GM12878 (cell line): ENCODE data around the gene MRPL2. TPM values are rescaled to one million over a fixed set of nuclear protein-coding genes. Genes with fewer than 3 reads are reported as not detected.

Source experiments
- ATAC-seq: fragments of 200-7000 bp; cut with Tn5 transposase; 3 replicates; pipeline ENCODE4 v1.9.1; 2020; ENCODE audit warnings: mild to moderate bottlenecking, moderate library complexity
- BruUV-seq: library from RNA; stranded (reverse); fragments of 400-500 nt; replicated peaks from 2 replicates; lab custom pipeline; 2021; lab: Mats Ljungman, UMichigan
- CTCF ChIA-PET: fragments of 300-600 bp; sonication (Branson Sonifier 250); formaldehyde crosslinking; extraction: SDS; loops from one replicate; lab custom pipeline; 2021; ENCODE audit warnings: inconsistent platforms; lab: Yijun Ruan, JAX
- POLR2A ChIA-PET: fragments of 350-600 bp; formaldehyde crosslinking; extraction: SDS; loops from one replicate; lab custom pipeline; 2021; ENCODE audit warnings: inconsistent platforms; lab: Charles Lee
- RAD21 ChIA-PET: fragments of 300-600 bp; sonication (Branson Sonifier 250); formaldehyde crosslinking; loops from one replicate; lab custom pipeline; 2023; ENCODE audit warnings: antibody characterized with exemption; ENCODE audit not compliant: unreplicated experiment; lab: Charles Lee
- SMC1A ChIA-PET: fragments of 300-600 bp; sonication (Branson Sonifier 250); formaldehyde crosslinking; loops from one replicate; lab custom pipeline; 2023; ENCODE audit not compliant: unreplicated experiment, uncharacterized antibody; lab: Charles Lee
- DNase-seq: peaks from one replicate; pipeline ENCODE4 v3.0.0-alpha.2; 2011; ENCODE audit warnings: low read depth, low spot score
- FAIRE-seq: peaks from 3 replicates; lab custom pipeline; 2011; peaks lifted over from hg19 to GRCh38; lab: Jason Lieb, UNC
- H2AFZ ChIP-seq: 2 replicates; pipeline ENCODE4 v1.6.0; 2011; ENCODE audit warnings: low read depth, low read length, control low read depth; ENCODE audit not compliant: control insufficient read depth
- H3K27ac ChIP-seq: 2 replicates; pipeline ENCODE4 v1.5.1; 2011; ENCODE audit warnings: control low read depth; ENCODE audit not compliant: control insufficient read depth, insufficient read depth
- H3K27me3 ChIP-seq, 2 experiments: replicated peaks in 1 of 2; 2 replicates each; pipeline versions ENCODE4 v1.6.0 to v1.6.1; 2011; ENCODE audit warnings: low read length in 1 of 2; ENCODE audit not compliant: control insufficient read depth in 2 of 2, insufficient read depth in 2 of 2
- H3K36me3 ChIP-seq, 2 experiments: 2 replicates each; pipeline ENCODE4 v1.5.1; 2011; ENCODE audit warnings: low read length in 1 of 2; ENCODE audit not compliant: control insufficient read depth in 2 of 2, insufficient read depth in 2 of 2
- H3K4me1 ChIP-seq: 2 replicates; pipeline ENCODE4 v1.6.1; 2011; ENCODE audit warnings: mild to moderate bottlenecking, low read length, moderate library complexity, mixed read lengths; ENCODE audit not compliant: control insufficient read depth, insufficient read depth
- H3K4me2 ChIP-seq: 2 replicates; pipeline ENCODE4 v1.6.0; 2011; ENCODE audit warnings: control low read depth; ENCODE audit not compliant: control insufficient read depth, insufficient read depth
- H3K4me3 ChIP-seq: fragments of 200-600 bp; sonication (generic); 2 replicates; pipeline ENCODE4 v1.5.1; 2016
- H3K79me2 ChIP-seq: 2 replicates; pipeline ENCODE4 v1.6.0; 2011; ENCODE audit warnings: low read length; ENCODE audit not compliant: control insufficient read depth, insufficient read depth
- H3K9ac ChIP-seq: 2 replicates; pipeline ENCODE4 v1.8.0; 2011; ENCODE audit warnings: low read length, control low read depth, mixed read lengths; ENCODE audit not compliant: control insufficient read depth, insufficient read depth
- H3K9me3 ChIP-seq: replicated peaks from 3 replicates; pipeline ENCODE4 v1.5.1; 2011; ENCODE audit warnings: mild to moderate bottlenecking, low read length; ENCODE audit not compliant: control insufficient read depth, insufficient read depth
- H4K20me1 ChIP-seq: 2 replicates; pipeline ENCODE4 v1.6.0; 2011; ENCODE audit not compliant: control insufficient read depth, insufficient read depth
- CBX5 ChIP-seq: sonication (generic); IDR thresholded peaks from 2 replicates; pipeline ENCODE4 v1.6.1; 2016; ENCODE audit warnings: low read depth, moderate library complexity, mild to moderate bottlenecking, inconsistent platforms
- CHD4 ChIP-seq: fragments of 200-600 bp; sonication (generic); IDR thresholded peaks from 2 replicates; pipeline ENCODE4 v1.6.1; 2016; ENCODE audit warnings: mild to moderate bottlenecking
- KLF5 ChIP-seq: fragments of 450-650 bp; IDR thresholded peaks from 2 replicates; pipeline ENCODE4 v1.6.1; 2014; ENCODE audit warnings: mild to moderate bottlenecking; ENCODE audit not compliant: partially characterized antibody
- NFYA ChIP-seq: IDR thresholded peaks from 2 replicates; pipeline ENCODE4 v1.6.1; 2011; ENCODE audit warnings: low read depth, mild to moderate bottlenecking, low read length, improper control_type of control experiment, borderline replicate concordance
- POLR2AphosphoS2 ChIP-seq: IDR thresholded peaks from 2 replicates; pipeline ENCODE4 v1.6.1; 2011; ENCODE audit warnings: low read depth, mild to moderate bottlenecking, low read length, improper control_type of control experiment, moderate library complexity
- SIX5 ChIP-seq: IDR thresholded peaks from 2 replicates; pipeline ENCODE4 v1.6.1; 2011; ENCODE audit warnings: mild to moderate bottlenecking, low read depth, low read length, moderate library complexity; ENCODE audit not compliant: severe bottlenecking
- WRNIP1 ChIP-seq: IDR thresholded peaks from 2 replicates; pipeline ENCODE4 v1.6.1; 2011; ENCODE audit warnings: low read depth, low read length, improper control_type of control experiment, borderline replicate concordance
- WGBS: methylation state at CpG from one replicate; pipeline ENCODE4 v1.1.6; 2016; ENCODE audit warnings: low lambda C conversion rate; ENCODE audit not compliant: insufficient replicate concordance, insufficient coverage; ENCODE audit errors: missing lambda C conversion rate; 5-methylcytosine and 5-hydroxymethylcytosine counted together
- in situ Hi-C: fragments of 300-500 bp; cut with MboI; formaldehyde crosslinking; loops from 9 replicates; pipeline ENCODE4 v1.14.3; 2018; ENCODE audit warnings: mixed read lengths
- intact Hi-C: fragments of 100-400 bp; cut with micrococcal nuclease; formaldehyde crosslinking; loops from one replicate; pipeline ENCODE4 v1.14.2; 2022; ENCODE audit not compliant: unreplicated experiment
- polyA plus RNA-seq, 11 experiments: library from polyadenylated mRNA; depleted of rRNA in 4 of 11; unstranded in 6 of 11; stranded (reverse) in 5 of 11; fragments of >200 nt; fragmentation: Nextera tagmentation in 4 of 11; fragmentation: Illumina TruSeq in 1 of 11; extraction: Ambion mirVana in 4 of 11; extraction: Trizol in 1 of 11; gene quantifications; 1 replicate in 1 of 11; 2 replicates in 10 of 11; pipeline versions ENCODE4 v1.2.1 to v1.2.3, GENCODE V29; 2011 to 2016; ENCODE audit warnings: inconsistent platforms in 2 of 11, missing spikeins in 2 of 11, low read depth in 1 of 11
- total RNA-seq, 4 experiments: library from RNA; depleted of rRNA in 3 of 4; stranded (reverse); fragments of >200 nt in 3 of 4; fragmentation: Illumina TruSeq in 1 of 4; extraction: Trizol in 1 of 4; gene quantifications; 2 replicates each; pipeline versions ENCODE4 v1.2.1 to v1.2.3, GENCODE V29; 2013 to 2021
- TF ChIP-seq, protein P1 (sequence below): fragments of 450-650 bp; IDR thresholded peaks from 2 replicates; pipeline ENCODE4 v1.6.1; 2018; ENCODE audit warnings: borderline replicate concordance, mild to moderate bottlenecking; ENCODE audit not compliant: partially characterized antibody
- TF ChIP-seq, protein P2 (sequence below): IDR thresholded peaks from 2 replicates; pipeline ENCODE4 v1.6.1; 2011; ENCODE audit warnings: low read depth, low read length, improper control_type of control experiment, borderline replicate concordance

Gene MRPL2
- total and polyA plus RNA-seq, 10 of the 15 experiments (the other 5 are each of a cell fraction or from before 2014, with no cell fraction given) = 29.7 to 125 (median 50.2) TPM

DNA sequence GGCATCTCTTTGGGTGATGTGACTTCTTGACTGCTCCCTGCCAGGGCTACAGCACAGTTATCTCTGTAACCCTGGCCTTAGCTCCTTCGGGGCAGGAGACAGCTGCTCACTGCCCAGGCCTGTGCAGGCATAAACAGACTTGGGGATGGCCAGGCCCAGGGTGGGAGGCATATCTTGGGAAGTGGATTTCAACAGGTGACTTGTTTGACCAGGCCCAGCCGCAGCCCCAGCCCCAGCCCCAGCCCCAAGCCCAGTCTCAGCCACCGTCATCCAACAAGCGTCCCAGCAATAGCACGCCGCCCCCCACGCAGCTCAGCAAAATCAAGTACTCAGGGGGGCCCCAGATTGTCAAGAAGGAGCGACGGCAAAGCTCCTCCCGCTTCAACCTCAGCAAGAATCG, 53.0 kb downstream of the MRPL2 start:
- DNase-seq (no peak), ATAC-seq (no peak), FAIRE-seq (no peak)
- ChIA-PET SMC1A (interaction anchor here (1.2 kb wide), 1 partner anchor 10 kb away, joined by 4 read pairs; no protein-coding TSS in a partner anchor), CTCF (interaction anchor here (1.9 kb wide), 1 partner anchor 137 kb away, joined by 7 read pairs; no protein-coding TSS in a partner anchor), RAD21 (interaction anchor here (1.9 kb wide), 1 partner anchor 41 kb away, joined by 4 read pairs; no protein-coding TSS in a partner anchor), POLR2A (interaction anchor here (1.0 to 1.3 kb wide), 2 partner anchors 14 to 22 kb away, joined by 3 read pairs; partner anchors contain the start of gene PPP2R5D)
- no peak overlapping the region for H3K9ac ChIP-seq
- H3K9me3 ChIP-seq = no peaks in the 10 kb centered on the region
- intact Hi-C loops = loop anchor here (5.0 kb wide), 1 partner anchor 104 kb away; no protein-coding TSS in a partner anchor
- no TSS peak for BruUV-seq
- no peaks in the 10 kb centered on the region for H3K27me3 ChIP-seq
- no peak for TF ChIP-seq CBX5
- H2AFZ ChIP-seq = no peak overlapping the region
- no peak overlapping the region for H3K27ac ChIP-seq
- WGBS = 96% methylated on average over 11 of the region's 11 CpGs
- H3K4me2 ChIP-seq = no peak overlapping the region
- peaks cover 20% of the 10 kb centered on the region in 2 experiments for H3K36me3 ChIP-seq
- no peak overlapping the region for H3K4me3 ChIP-seq
- no peaks in the 10 kb centered on the region for H3K4me1 ChIP-seq
- no peaks in the 10 kb centered on the region for H4K20me1 ChIP-seq
- no peaks in the 10 kb centered on the region for H3K79me2 ChIP-seq
- in situ Hi-C loops = no loop called here

GRCh38 chr6:43005844-43006243, 53.4 kb downstream of the MRPL2 start:
- ATAC-seq (no peak), FAIRE-seq (no peak), DNase-seq (no peak)
- ChIA-PET POLR2A (interaction anchor here (0.6 to 1.3 kb wide), 3 partner anchors 14 to 559 kb away, joined by 3 to 4 read pairs (median 3); partner anchors contain the start of gene PPP2R5D), SMC1A (interaction anchor here (1.2 kb wide), 1 partner anchor 9 kb away, joined by 4 read pairs; no protein-coding TSS in a partner anchor), RAD21 (interaction anchor here (1.9 kb wide), 1 partner anchor 41 kb away, joined by 4 read pairs; no protein-coding TSS in a partner anchor), CTCF (interaction anchor here (0.9 to 1.9 kb wide), 3 partner anchors 8 to 137 kb away, joined by 3 to 7 read pairs (median 4); partner anchors contain the start of gene KLHDC3)
- Histone ChIP-seq H3K4me2 (no peak overlapping the region), H3K27me3 (no peaks in the 10 kb centered on the region), H3K4me3 (no peak overlapping the region), H4K20me1 (no peaks in the 10 kb centered on the region), H3K9ac (no peak overlapping the region), H3K4me1 (no peaks in the 10 kb centered on the region), H2AFZ (no peak overlapping the region), H3K36me3 (peaks cover 16 to 17% of the 10 kb centered on the region in 2 experiments), H3K9me3 (no peaks in the 10 kb centered on the region), H3K27ac (no peak overlapping the region), H3K79me2 (no peaks in the 10 kb centered on the region)
- BruUV-seq = no TSS peak
- in situ Hi-C loops (no loop called here), intact Hi-C loops (loop anchor here (5.0 kb wide), 1 partner anchor 104 kb away; no protein-coding TSS in a partner anchor)
- TF ChIP-seq POLR2AphosphoS2 = no peak
- TF ChIP-seq, protein P1, sequence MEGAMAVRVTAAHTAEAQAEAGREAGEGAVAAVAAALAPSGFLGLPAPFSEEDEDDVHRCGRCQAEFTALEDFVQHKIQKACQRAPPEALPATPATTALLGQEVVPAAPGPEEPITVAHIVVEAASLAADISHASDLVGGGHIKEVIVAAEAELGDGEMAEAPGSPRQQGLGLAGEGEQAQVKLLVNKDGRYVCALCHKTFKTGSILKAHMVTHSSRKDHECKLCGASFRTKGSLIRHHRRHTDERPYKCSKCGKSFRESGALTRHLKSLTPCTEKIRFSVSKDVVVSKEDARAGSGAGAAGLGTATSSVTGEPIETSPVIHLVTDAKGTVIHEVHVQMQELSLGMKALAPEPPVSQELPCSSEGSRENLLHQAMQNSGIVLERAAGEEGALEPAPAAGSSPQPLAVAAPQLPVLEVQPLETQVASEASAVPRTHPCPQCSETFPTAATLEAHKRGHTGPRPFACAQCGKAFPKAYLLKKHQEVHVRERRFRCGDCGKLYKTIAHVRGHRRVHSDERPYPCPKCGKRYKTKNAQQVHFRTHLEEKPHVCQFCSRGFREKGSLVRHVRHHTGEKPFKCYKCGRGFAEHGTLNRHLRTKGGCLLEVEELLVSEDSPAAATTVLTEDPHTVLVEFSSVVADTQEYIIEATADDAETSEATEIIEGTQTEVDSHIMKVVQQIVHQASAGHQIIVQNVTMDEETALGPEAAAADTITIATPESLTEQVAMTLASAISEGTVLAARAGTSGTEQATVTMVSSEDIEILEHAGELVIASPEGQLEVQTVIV = no peak
- TF ChIP-seq NFYA = no peak
- TF ChIP-seq SIX5 = no peak
- TF ChIP-seq KLF5 = no peak
- TF ChIP-seq, protein P2, sequence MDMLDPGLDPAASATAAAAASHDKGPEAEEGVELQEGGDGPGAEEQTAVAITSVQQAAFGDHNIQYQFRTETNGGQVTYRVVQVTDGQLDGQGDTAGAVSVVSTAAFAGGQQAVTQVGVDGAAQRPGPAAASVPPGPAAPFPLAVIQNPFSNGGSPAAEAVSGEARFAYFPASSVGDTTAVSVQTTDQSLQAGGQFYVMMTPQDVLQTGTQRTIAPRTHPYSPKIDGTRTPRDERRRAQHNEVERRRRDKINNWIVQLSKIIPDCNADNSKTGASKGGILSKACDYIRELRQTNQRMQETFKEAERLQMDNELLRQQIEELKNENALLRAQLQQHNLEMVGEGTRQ = no peak
- no peak for TF ChIP-seq WRNIP1
- TF ChIP-seq CHD4 = no peak
- 96% methylated on average over 5 of the region's 5 CpGs for WGBS
